GM12878 (cell line): ENCODE measurements around the gene DAPK2. TPM values are rescaled to one million over a fixed set of nuclear protein-coding genes. Genes with fewer than 3 reads are reported as not detected.

Source experiments
- ATAC-seq: fragments of 200-7000 bp; cut with Tn5 transposase; 3 replicates; pipeline ENCODE4 v1.9.1; 2020; ENCODE audit warnings: mild to moderate bottlenecking, moderate library complexity
- BruUV-seq: library from RNA; stranded (reverse); fragments of 400-500 nt; replicated peaks from 2 replicates; lab custom pipeline; 2021; lab: Mats Ljungman, UMichigan
- CTCF ChIA-PET: fragments of 300-600 bp; sonication (Branson Sonifier 250); formaldehyde crosslinking; extraction: SDS; loops from one replicate; lab custom pipeline; 2021; ENCODE audit warnings: inconsistent platforms; lab: Yijun Ruan, JAX
- POLR2A ChIA-PET: fragments of 350-600 bp; formaldehyde crosslinking; extraction: SDS; loops from one replicate; lab custom pipeline; 2021; ENCODE audit warnings: inconsistent platforms; lab: Charles Lee
- RAD21 ChIA-PET: fragments of 300-600 bp; sonication (Branson Sonifier 250); formaldehyde crosslinking; loops from one replicate; lab custom pipeline; 2023; ENCODE audit warnings: antibody characterized with exemption; ENCODE audit not compliant: unreplicated experiment; lab: Charles Lee
- SMC1A ChIA-PET: fragments of 300-600 bp; sonication (Branson Sonifier 250); formaldehyde crosslinking; loops from one replicate; lab custom pipeline; 2023; ENCODE audit not compliant: unreplicated experiment, uncharacterized antibody; lab: Charles Lee
- DNase-seq: peaks from one replicate; pipeline ENCODE4 v3.0.0-alpha.2; 2011; ENCODE audit warnings: low read depth, low spot score
- FAIRE-seq: peaks from 3 replicates; lab custom pipeline; 2011; peaks lifted over from hg19 to GRCh38; lab: Jason Lieb, UNC
- H2AFZ ChIP-seq: 2 replicates; pipeline ENCODE4 v1.6.0; 2011; ENCODE audit warnings: low read depth, low read length, control low read depth; ENCODE audit not compliant: control insufficient read depth
- H3K27ac ChIP-seq: 2 replicates; pipeline ENCODE4 v1.5.1; 2011; ENCODE audit warnings: control low read depth; ENCODE audit not compliant: control insufficient read depth, insufficient read depth
- H3K27me3 ChIP-seq, 2 experiments: replicated peaks in 1 of 2; 2 replicates each; pipeline versions ENCODE4 v1.6.0 to v1.6.1; 2011; ENCODE audit warnings: low read length in 1 of 2; ENCODE audit not compliant: control insufficient read depth in 2 of 2, insufficient read depth in 2 of 2
- H3K36me3 ChIP-seq, 2 experiments: 2 replicates each; pipeline ENCODE4 v1.5.1; 2011; ENCODE audit warnings: low read length in 1 of 2; ENCODE audit not compliant: control insufficient read depth in 2 of 2, insufficient read depth in 2 of 2
- H3K4me1 ChIP-seq: 2 replicates; pipeline ENCODE4 v1.6.1; 2011; ENCODE audit warnings: mild to moderate bottlenecking, low read length, moderate library complexity, mixed read lengths; ENCODE audit not compliant: control insufficient read depth, insufficient read depth
- H3K4me2 ChIP-seq: 2 replicates; pipeline ENCODE4 v1.6.0; 2011; ENCODE audit warnings: control low read depth; ENCODE audit not compliant: control insufficient read depth, insufficient read depth
- H3K4me3 ChIP-seq: fragments of 200-600 bp; sonication (generic); 2 replicates; pipeline ENCODE4 v1.5.1; 2016
- H3K79me2 ChIP-seq: 2 replicates; pipeline ENCODE4 v1.6.0; 2011; ENCODE audit warnings: low read length; ENCODE audit not compliant: control insufficient read depth, insufficient read depth
- H3K9ac ChIP-seq: 2 replicates; pipeline ENCODE4 v1.8.0; 2011; ENCODE audit warnings: low read length, control low read depth, mixed read lengths; ENCODE audit not compliant: control insufficient read depth, insufficient read depth
- H3K9me3 ChIP-seq: replicated peaks from 3 replicates; pipeline ENCODE4 v1.5.1; 2011; ENCODE audit warnings: mild to moderate bottlenecking, low read length; ENCODE audit not compliant: control insufficient read depth, insufficient read depth
- H4K20me1 ChIP-seq: 2 replicates; pipeline ENCODE4 v1.6.0; 2011; ENCODE audit not compliant: control insufficient read depth, insufficient read depth
- CTCF ChIP-seq, 3 experiments: IDR thresholded peaks in 2 of 3; conservative IDR thresholded peaks in 1 of 3; 2 replicates each; pipeline ENCODE4 v1.5.1; 2011; ENCODE audit warnings: low read depth in 3 of 3, low read length in 3 of 3, mild to moderate bottlenecking in 3 of 3, control low read depth in 2 of 3, moderate library complexity in 2 of 3, inconsistent platforms in 1 of 3, mixed read lengths in 1 of 3; ENCODE audit not compliant: control insufficient read depth in 2 of 3, insufficient read depth in 1 of 3; ENCODE audit errors: extremely low read depth in 1 of 3
- E2F8 ChIP-seq: fragments of 450-650 bp; IDR thresholded peaks from 2 replicates; pipeline ENCODE4 v1.6.1; 2018; ENCODE audit warnings: mild to moderate bottlenecking, low read depth, moderate library complexity; ENCODE audit not compliant: partially characterized antibody
- ETV6 ChIP-seq, 2 experiments: fragments of 450-650 bp in 1 of 2; IDR thresholded peaks in 1 of 2; conservative IDR thresholded peaks in 1 of 2; 2 replicates each; pipeline ENCODE4 v1.6.1; 2014; ENCODE audit warnings: antibody characterized with exemption in 1 of 2, borderline replicate concordance in 1 of 2, low read depth in 1 of 2, mild to moderate bottlenecking in 1 of 2, moderate library complexity in 1 of 2
- HCFC1 ChIP-seq: fragments of 150-350 bp; IDR thresholded peaks from 2 replicates; pipeline ENCODE4 v1.6.1; 2014; ENCODE audit warnings: low read length
- KAT2A ChIP-seq: conservative IDR thresholded peaks from 2 replicates; pipeline ENCODE4 v1.6.1; 2011; ENCODE audit warnings: low read depth, low read length; ENCODE audit not compliant: control insufficient read depth
- KLF5 ChIP-seq: fragments of 450-650 bp; IDR thresholded peaks from 2 replicates; pipeline ENCODE4 v1.6.1; 2014; ENCODE audit warnings: mild to moderate bottlenecking; ENCODE audit not compliant: partially characterized antibody
- MAX ChIP-seq: IDR thresholded peaks from 2 replicates; pipeline ENCODE4 v1.6.1; 2012; ENCODE audit warnings: low read depth, low read length, improper control_type of control experiment
- MXI1 ChIP-seq: fragments of 150-350 bp; IDR thresholded peaks from 2 replicates; pipeline ENCODE4 v1.6.1; 2011; ENCODE audit warnings: low read depth, mild to moderate bottlenecking, inconsistent platforms, low read length, improper control_type of control experiment
- RCOR1 ChIP-seq: conservative IDR thresholded peaks from 2 replicates; pipeline ENCODE4 v1.6.1; 2012; ENCODE audit warnings: low read depth, low read length, improper control_type of control experiment
- SREBF2 ChIP-seq: IDR thresholded peaks from 2 replicates; pipeline ENCODE4 v1.6.1; 2012; ENCODE audit warnings: mild to moderate bottlenecking, low read length
- SUPT20H ChIP-seq: IDR thresholded peaks from 2 replicates; pipeline ENCODE4 v1.6.1; 2011; ENCODE audit warnings: low read depth, mild to moderate bottlenecking, low read length, moderate library complexity, borderline replicate concordance; ENCODE audit not compliant: control insufficient read depth
- WGBS: methylation state at CpG from one replicate; pipeline ENCODE4 v1.1.6; 2016; ENCODE audit warnings: low lambda C conversion rate; ENCODE audit not compliant: insufficient replicate concordance, insufficient coverage; ENCODE audit errors: missing lambda C conversion rate; 5-methylcytosine and 5-hydroxymethylcytosine counted together
- in situ Hi-C: fragments of 300-500 bp; cut with MboI; formaldehyde crosslinking; loops from 9 replicates; pipeline ENCODE4 v1.14.3; 2018; ENCODE audit warnings: mixed read lengths
- intact Hi-C: fragments of 100-400 bp; cut with micrococcal nuclease; formaldehyde crosslinking; loops from one replicate; pipeline ENCODE4 v1.14.2; 2022; ENCODE audit not compliant: unreplicated experiment
- polyA plus RNA-seq, 11 experiments: library from polyadenylated mRNA; depleted of rRNA in 4 of 11; unstranded in 6 of 11; stranded (reverse) in 5 of 11; fragments of >200 nt; fragmentation: Nextera tagmentation in 4 of 11; fragmentation: Illumina TruSeq in 1 of 11; extraction: Ambion mirVana in 4 of 11; extraction: Trizol in 1 of 11; gene quantifications; 1 replicate in 1 of 11; 2 replicates in 10 of 11; pipeline versions ENCODE4 v1.2.1 to v1.2.3, GENCODE V29; 2011 to 2016; ENCODE audit warnings: inconsistent platforms in 2 of 11, missing spikeins in 2 of 11, low read depth in 1 of 11
- total RNA-seq, 4 experiments: library from RNA; depleted of rRNA in 3 of 4; stranded (reverse); fragments of >200 nt in 3 of 4; fragmentation: Illumina TruSeq in 1 of 4; extraction: Trizol in 1 of 4; gene quantifications; 2 replicates each; pipeline versions ENCODE4 v1.2.1 to v1.2.3, GENCODE V29; 2013 to 2021

DAPK2 gene
- total and polyA plus RNA-seq, 10 of the 15 experiments (the other 5 are each of a cell fraction or from before 2014, with no cell fraction given): 0.69 to 8.4 (median 4.1) TPM

- no peak for TF ChIP-seq MAX
- no peak for TF ChIP-seq SREBF2
Observed at GRCh38 chr15:63905131-63905530, 141.2 kb downstream of the DAPK2 start (continued).

- 86% methylated on average over 4 of the region's 4 CpGs for WGBS
- SMC1A ChIA-PET: interaction anchor here (0.6 to 2.4 kb wide), 20 partner anchors 8 to 250 kb away, joined by 3 to 12 read pairs (median 4); partner anchors contain the start of gene DAPK2
- Histone ChIP-seq H3K36me3 (no peaks in the 10 kb centered on the region), H3K4me2 (no peak overlapping the region), H3K9ac (no peak overlapping the region), H3K4me1 (peaks cover 28% of the 10 kb centered on the region), H3K9me3 (no peaks in the 10 kb centered on the region), H3K27me3 (no peaks in the 10 kb centered on the region), H3K4me3 (no peak overlapping the region), H2AFZ (no peak overlapping the region), H3K27ac (no peak overlapping the region), H4K20me1 (no peaks in the 10 kb centered on the region), H3K79me2 (no peaks in the 10 kb centered on the region)
- RAD21 ChIA-PET: interaction anchor here (0.6 to 3.2 kb wide), 8 partner anchors 11 to 152 kb away, joined by 3 to 18 read pairs (median 5); no protein-coding TSS in a partner anchor
- in situ Hi-C loops (no loop called here), intact Hi-C loops (no loop called here)
- POLR2A ChIA-PET: interaction anchor here (0.5 to 0.9 kb wide), 3 partner anchors 10 to 688 kb away, joined by 3 to 4 read pairs (median 3); no protein-coding TSS in a partner anchor
- FAIRE-seq (no peak), ATAC-seq (no peak)
- CTCF ChIA-PET: interaction anchor here (0.6 to 2.0 kb wide), 15 partner anchors 8 to 294 kb away, joined by 3 to 11 read pairs (median 5); partner anchors contain the start of gene DAPK2
- no TSS peak for BruUV-seq
- TF ChIP-seq E2F8 (no peak), KAT2A (no peak), MXI1 (no peak), SUPT20H (no peak), CTCF (IDR thresholded peaks at IDR 0.05 in 2 of 3, conservative IDR thresholded peaks at IDR 0.05 in 1 of 3; ENCODE audit: control insufficient read depth in 2 of 3, extremely low read depth in 1 of 3, insufficient read depth in 1 of 3, low read depth in 3 of 3, low read length in 3 of 3) (no peak), HCFC1 (no peak), SREBF2 (no peak), KLF5 (no peak), ETV6 (conservative IDR thresholded peaks at IDR 0.05 in 1 of 2, IDR thresholded peaks at IDR 0.05 in 1 of 2; ENCODE audit: borderline replicate concordance in 1 of 2, low read depth in 1 of 2) (no peak), RCOR1 (no peak)
- TF ChIP-seq, all 136 proteins: peak for 0
- DNase-seq: no peak
Observed at GRCh38 chr15:63904042-63904441, 142.2 kb downstream of the DAPK2 start.
